Neural cell (in vitro differentiated cells): ENCODE data around the gene PAQR9. TPM values are rescaled to one million over a fixed set of nuclear protein-coding genes. Genes with fewer than 3 reads are reported as not detected.

Experiments used
- H2AFZ ChIP-seq: fragments of 200-600, 300-800 bp; sonication (generic), shearing (Covaris generic); 2 replicates; pipeline ENCODE4 v1.6.0; 2014; ENCODE audit warnings: low read depth, mild to moderate bottlenecking, antibody characterized with exemption, low read length, moderate library complexity
- H3F3A ChIP-seq: fragments of 200-600 bp; shearing (Covaris generic); 2 replicates; pipeline ENCODE4 v1.6.1; 2016; ENCODE audit warnings: mild to moderate bottlenecking, moderate library complexity, mixed read lengths, antibody characterized with exemption, low read length; ENCODE audit not compliant: insufficient read depth, poor library complexity, severe bottlenecking
- H3K27ac ChIP-seq: fragments of 200-600, 300-800 bp; sonication (generic), shearing (Covaris generic); 2 replicates; pipeline ENCODE4 v1.5.1; 2014; ENCODE audit warnings: mild to moderate bottlenecking, low read length, moderate library complexity
- H3K27me3 ChIP-seq: fragments of 300-800, 200-600 bp; sonication (generic), shearing (Covaris generic); 2 replicates; pipeline ENCODE4 v1.6.0; 2014; ENCODE audit warnings: mild to moderate bottlenecking, low read depth, low read length, moderate library complexity; ENCODE audit not compliant: insufficient read depth
- H3K36me3 ChIP-seq: fragments of 300-800, 200-600 bp; sonication (generic), shearing (Covaris generic); 2 replicates; pipeline ENCODE4 v1.5.1; 2014; ENCODE audit warnings: mild to moderate bottlenecking, antibody characterized with exemption, low read length, moderate library complexity; ENCODE audit not compliant: insufficient read depth
- H3K4me2 ChIP-seq: fragments of 300-800, 200-600 bp; sonication (generic), shearing (Covaris generic); 2 replicates; pipeline ENCODE4 v1.6.0; 2014; ENCODE audit warnings: mild to moderate bottlenecking, low read length
- H3K4me3 ChIP-seq: fragments of 300-800, 200-600 bp; sonication (generic), shearing (Covaris generic); 2 replicates; pipeline ENCODE4 v1.5.1; 2014; ENCODE audit warnings: mild to moderate bottlenecking, low read length, moderate library complexity
- H3K79me2 ChIP-seq: fragments of 200-600 bp; shearing (Covaris generic); replicated peaks from 2 replicates; pipeline ENCODE4 v1.6.0; 2014; ENCODE audit warnings: mild to moderate bottlenecking, low read length, moderate library complexity; ENCODE audit not compliant: insufficient read depth
- H3K9ac ChIP-seq: fragments of 300-800, 200-600 bp; sonication (generic), shearing (Covaris generic); 2 replicates; pipeline ENCODE4 v1.6.1; 2016; ENCODE audit warnings: mild to moderate bottlenecking, low read length, mixed read lengths
- H3K9me2 ChIP-seq: fragments of 200-600 bp; shearing (Covaris generic); 2 replicates; pipeline ENCODE4 v1.6.1; 2016; ENCODE audit warnings: mild to moderate bottlenecking, low read length, mixed read lengths; ENCODE audit not compliant: insufficient read depth
- H3K9me3 ChIP-seq: fragments of 200-600, 300-800 bp; sonication (generic), shearing (Covaris generic); 2 replicates; pipeline ENCODE4 v1.6.1; 2016; ENCODE audit warnings: mild to moderate bottlenecking, mixed run types, low read length, moderate library complexity, mixed read lengths
- H4K20me1 ChIP-seq: fragments of 200-600 bp; shearing (Covaris generic); 2 replicates; pipeline ENCODE4 v1.6.1; 2016; ENCODE audit warnings: mild to moderate bottlenecking, mixed run types; ENCODE audit not compliant: insufficient read depth
- CTCF ChIP-seq: fragments of 450-650 bp; IDR thresholded peaks from 2 replicates; pipeline ENCODE4 v1.5.1; 2014; ENCODE audit warnings: antibody characterized with exemption, mild to moderate bottlenecking, moderate library complexity; ENCODE audit not compliant: poor library complexity, severe bottlenecking
- EP300 ChIP-seq: fragments of 450-650 bp; conservative IDR thresholded peaks from 2 replicates; pipeline ENCODE4 v1.6.1; 2014; ENCODE audit warnings: antibody characterized with exemption, mild to moderate bottlenecking, moderate library complexity; ENCODE audit not compliant: poor library complexity, severe bottlenecking
- EZH2 ChIP-seq: fragments of 200-600, 300-800 bp; shearing (Covaris generic), sonication (generic); IDR thresholded peaks from 2 replicates; pipeline ENCODE4 v1.6.1; 2014; ENCODE audit warnings: antibody characterized with exemption, low read length, borderline replicate concordance, mild to moderate bottlenecking; ENCODE audit not compliant: insufficient read depth, poor library complexity, severe bottlenecking
- MXI1 ChIP-seq: fragments of 450-650 bp; conservative IDR thresholded peaks from 2 replicates; pipeline ENCODE4 v1.6.1; 2014; ENCODE audit warnings: antibody characterized with exemption, mild to moderate bottlenecking; ENCODE audit not compliant: poor library complexity, severe bottlenecking
- POLR2AphosphoS5 ChIP-seq: IDR thresholded peaks from 2 replicates; pipeline ENCODE4 v1.6.1; 2012
- RAD21 ChIP-seq: fragments of 450-650 bp; conservative IDR thresholded peaks from 2 replicates; pipeline ENCODE4 v1.6.1; 2014; ENCODE audit warnings: antibody characterized with exemption, mild to moderate bottlenecking, moderate library complexity
- REST ChIP-seq: IDR thresholded peaks from 2 replicates; pipeline ENCODE4 v1.6.1; 2012; ENCODE audit warnings: borderline replicate concordance
- SMC3 ChIP-seq: fragments of 450-650 bp; conservative IDR thresholded peaks from 2 replicates; pipeline ENCODE4 v1.6.1; 2014; ENCODE audit warnings: antibody characterized with exemption, mild to moderate bottlenecking, moderate library complexity; ENCODE audit not compliant: poor library complexity
- TAF1 ChIP-seq: IDR thresholded peaks from 2 replicates; pipeline ENCODE4 v1.6.1; 2012; ENCODE audit warnings: low read depth
- polyA plus RNA-seq: library from polyadenylated mRNA; depleted of rRNA; stranded (reverse); fragments of >200 nt; gene quantifications from 2 replicates; pipeline ENCODE4 v1.2.3, GENCODE V29; 2014

The PAQR9 gene
- polyA plus RNA-seq, 1 donor from 2014 or later = 0.24 TPM

GRCh38 chr3:142968319-142969025 lies 5.0 kb upstream of the PAQR9 start:
- H3K4me2 ChIP-seq = no peak overlapping the region
- H2AFZ ChIP-seq = no peak overlapping the region
- no peaks in the 10 kb centered on the region for H3K36me3 ChIP-seq
- H3K79me2 ChIP-seq = no peaks in the 10 kb centered on the region
- no peaks in the 10 kb centered on the region for H4K20me1 ChIP-seq
- no peak overlapping the region for H3K9ac ChIP-seq
- no peak overlapping the region for H3K4me3 ChIP-seq
- no peaks in the 10 kb centered on the region for H3K9me3 ChIP-seq
- no peaks in the 10 kb centered on the region for H3K27me3 ChIP-seq
- TF ChIP-seq TAF1 = no peak
- no peak for TF ChIP-seq EP300
- TF ChIP-seq POLR2AphosphoS5 = no peak
- TF ChIP-seq EZH2 = no peak
- no peaks in the 10 kb centered on the region for H3K9me2 ChIP-seq
- no peaks in the 10 kb centered on the region for H3F3A ChIP-seq
- no peak overlapping the region for H3K27ac ChIP-seq

- H3F3A ChIP-seq = no peaks in the 10 kb centered on the region
- H4K20me1 ChIP-seq = no peaks in the 10 kb centered on the region
- no peaks in the 10 kb centered on the region for H3K27me3 ChIP-seq
- H3K4me2 ChIP-seq = no peak overlapping the region
- H3K9me3 ChIP-seq = no peaks in the 10 kb centered on the region
- no peak overlapping the region for H2AFZ ChIP-seq
- H3K9ac ChIP-seq = no peak overlapping the region
- no peaks in the 10 kb centered on the region for H3K9me2 ChIP-seq
- no peaks in the 10 kb centered on the region for H3K79me2 ChIP-seq
- H3K36me3 ChIP-seq = no peaks in the 10 kb centered on the region
- H3K4me3 ChIP-seq = no peak overlapping the region
- TF ChIP-seq EP300 = no peak
- no peak for TF ChIP-seq POLR2AphosphoS5
- no peak for TF ChIP-seq REST
- no peak for TF ChIP-seq CTCF
- TF ChIP-seq TAF1 = no peak
- TF ChIP-seq RAD21 = no peak
- TF ChIP-seq EZH2 = no peak
- TF ChIP-seq SMC3 = no peak
- no peak for TF ChIP-seq MXI1
- H3K27ac ChIP-seq = no peak overlapping the region
Observed at GRCh38 chr3:142966808-142967207, 3.3 kb upstream of the PAQR9 start.
